NCI-H146 (cell line): Measurements from ENCODE around the gene RNF180.
A peak's percentile ranks its signal among the peaks of the same experiment; 100 is the strongest.
"Not testable (repeated sequence)": the region's sequence is repeated elsewhere in the genome, so short reads cannot be mapped to it uniquely, and the experiment has no call there.

Source experiments
- DNase-seq: peaks from one replicate; lab custom pipeline; 2025; lab: John Stamatoyannopoulos, UW

RNF180 gene

GRCh38 chr5:64285188-64286130, 119.8 kb downstream of the RNF180 start:
- DNase-seq = no peak

- DNase-seq = no peak
These were observed 120.7 kb downstream of the RNF180 start for GRCh38 chr5:64286381-64286780.

- not testable (repeated sequence) for DNase-seq
These were observed 122.9 kb downstream of the RNF180 start for GRCh38 chr5:64288496-64288895.

- DNase-seq = no peak
These were observed 127.1 kb downstream of the RNF180 start for GRCh38 chr5:64292611-64293215.

- no peak for DNase-seq
These were observed 129.5 kb downstream of the RNF180 start for GRCh38 chr5:64295101-64295500.

- DNase-seq = no peak
These were observed 132.9 kb downstream of the RNF180 start for GRCh38 chr5:64298586-64298985.

GRCh38 chr5:64299805-64300204, 134.2 kb downstream of the RNF180 start:
- no peak for DNase-seq

GRCh38 chr5:64301566-64301965, 135.9 kb downstream of the RNF180 start:
- DNase-seq = no peak

- no peak for DNase-seq
These were observed 142.5 kb downstream of the RNF180 start for GRCh38 chr5:64308135-64308534.

GRCh38 chr5:64312491-64312890, 146.8 kb downstream of the RNF180 start:
- DNase-seq = no peak

- no peak for DNase-seq
These were observed 150.1 kb downstream of the RNF180 start for GRCh38 chr5:64315778-64316177.

GRCh38 chr5:64318175-64318574, 152.5 kb downstream of the RNF180 start:
- no peak for DNase-seq

GRCh38 chr5:64323591-64323990, 157.9 kb downstream of the RNF180 start:
- no peak for DNase-seq

- no peak for DNase-seq
These were observed 165.1 kb downstream of the RNF180 start for GRCh38 chr5:64330728-64331231.

GRCh38 chr5:64331597-64332277, 166.1 kb downstream of the RNF180 start:
- no peak for DNase-seq

- DNase-seq = no peak
These were observed 168.2 kb downstream of the RNF180 start for GRCh38 chr5:64333886-64334285.

- no peak for DNase-seq
These were observed 174.1 kb downstream of the RNF180 start for GRCh38 chr5:64339769-64340168.

GRCh38 chr5:64340293-64340692, 174.7 kb downstream of the RNF180 start:
- DNase-seq = no peak

- no peak for DNase-seq
These were observed 175.7 kb downstream of the RNF180 start for GRCh38 chr5:64341340-64341739.

- no peak for DNase-seq
These were observed 178.9 kb downstream of the RNF180 start for GRCh38 chr5:64344501-64344900.

- no peak for DNase-seq
These were observed 181.7 kb downstream of the RNF180 start for GRCh38 chr5:64347309-64347708.

- no peak for DNase-seq
These were observed 198.8 kb downstream of the RNF180 start for GRCh38 chr5:64364426-64364825.

- DNase-seq = peak; percentile 51
These were observed 219.1 kb downstream of the RNF180 start for GRCh38 chr5:64384765-64385164.
